PFSK-1 (cell line): ENCODE results near the gene TCF21.

Experiments used
- FOXP2 ChIP-seq: optimal IDR thresholded peaks from 2 replicates; pipeline ENCODE3; 2011; ENCODE audit warnings: borderline replicate concordance, control low read depth, inconsistent platforms; ENCODE audit not compliant: insufficient read depth; ENCODE audit errors: extremely low read length, extremely low read depth
- POLR2AphosphoS5 ChIP-seq: IDR thresholded peaks from 2 replicates; pipeline ENCODE4 v1.6.1; 2012; ENCODE audit warnings: low read depth, mild to moderate bottlenecking, control low read depth, low read length, moderate library complexity
- SIN3A ChIP-seq: IDR thresholded peaks from 2 replicates; pipeline ENCODE4 v1.6.1; 2012; ENCODE audit warnings: mild to moderate bottlenecking, low read length, moderate library complexity, borderline replicate concordance; ENCODE audit not compliant: insufficient read depth
- TAF1 ChIP-seq: IDR thresholded peaks from 2 replicates; pipeline ENCODE4 v1.6.1; 2012; ENCODE audit warnings: low read length, control low read depth, borderline replicate concordance; ENCODE audit not compliant: insufficient read depth
- TF ChIP-seq, protein P1 (sequence below), 2 experiments: IDR thresholded peaks; 2 replicates each; pipeline versions ENCODE4 v1.6.1 to v1.8.0; 2011 to 2012; ENCODE audit warnings: low read depth in 2 of 2, low read length in 2 of 2, control low read depth in 1 of 2, inconsistent platforms in 1 of 2, mild to moderate bottlenecking in 1 of 2, moderate library complexity in 1 of 2; ENCODE audit not compliant: insufficient read depth in 1 of 2

TCF21 gene

DNA sequence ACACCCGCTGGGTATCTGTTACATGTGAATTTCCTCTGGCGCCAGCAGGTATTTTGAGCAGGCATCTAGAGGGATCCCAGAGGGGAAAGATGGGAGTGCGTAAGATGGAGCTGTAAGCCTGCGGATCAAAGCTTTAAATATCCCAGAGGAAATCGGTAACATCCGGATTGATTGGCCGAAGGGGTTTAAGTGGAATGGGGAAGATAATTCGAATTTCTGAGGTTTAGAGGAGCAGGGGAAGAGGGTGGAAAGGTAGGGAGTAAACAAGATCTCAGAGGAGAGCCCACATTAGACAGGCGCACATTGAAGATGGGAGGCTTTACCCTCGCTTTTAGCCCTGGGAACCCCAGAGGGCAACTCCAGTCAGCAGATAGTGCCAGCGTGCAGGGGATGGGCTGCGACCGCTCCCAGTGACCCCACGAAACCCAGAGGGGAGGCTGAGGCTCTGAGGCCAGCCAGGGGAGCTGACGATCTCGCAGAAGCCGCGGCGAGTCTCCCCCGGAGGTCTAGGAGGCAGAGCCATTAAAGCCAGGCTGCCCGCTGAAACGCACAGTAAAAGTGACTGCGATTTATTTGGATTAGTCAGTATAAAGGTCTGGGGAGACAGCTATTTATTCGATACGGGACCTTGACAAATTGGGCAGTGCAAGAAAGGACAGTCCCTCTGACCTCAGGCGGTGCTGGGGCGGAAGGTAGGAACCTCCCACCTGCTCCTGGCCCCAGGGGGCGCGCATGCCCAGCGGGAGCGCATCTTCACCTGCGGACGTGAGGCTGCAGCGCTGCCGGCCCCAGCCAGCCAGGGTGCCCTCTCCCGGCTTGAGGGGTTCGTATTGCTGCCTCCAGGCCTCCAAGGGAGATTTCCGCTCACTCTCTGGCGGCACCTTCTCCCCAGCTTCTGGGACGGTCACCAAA, 34.3 kb upstream of the TCF21 start:
- TF ChIP-seq FOXP2 (no peak), TAF1 (no peak), POLR2AphosphoS5 (no peak), SIN3A (no peak)
- TF ChIP-seq, protein P1, sequence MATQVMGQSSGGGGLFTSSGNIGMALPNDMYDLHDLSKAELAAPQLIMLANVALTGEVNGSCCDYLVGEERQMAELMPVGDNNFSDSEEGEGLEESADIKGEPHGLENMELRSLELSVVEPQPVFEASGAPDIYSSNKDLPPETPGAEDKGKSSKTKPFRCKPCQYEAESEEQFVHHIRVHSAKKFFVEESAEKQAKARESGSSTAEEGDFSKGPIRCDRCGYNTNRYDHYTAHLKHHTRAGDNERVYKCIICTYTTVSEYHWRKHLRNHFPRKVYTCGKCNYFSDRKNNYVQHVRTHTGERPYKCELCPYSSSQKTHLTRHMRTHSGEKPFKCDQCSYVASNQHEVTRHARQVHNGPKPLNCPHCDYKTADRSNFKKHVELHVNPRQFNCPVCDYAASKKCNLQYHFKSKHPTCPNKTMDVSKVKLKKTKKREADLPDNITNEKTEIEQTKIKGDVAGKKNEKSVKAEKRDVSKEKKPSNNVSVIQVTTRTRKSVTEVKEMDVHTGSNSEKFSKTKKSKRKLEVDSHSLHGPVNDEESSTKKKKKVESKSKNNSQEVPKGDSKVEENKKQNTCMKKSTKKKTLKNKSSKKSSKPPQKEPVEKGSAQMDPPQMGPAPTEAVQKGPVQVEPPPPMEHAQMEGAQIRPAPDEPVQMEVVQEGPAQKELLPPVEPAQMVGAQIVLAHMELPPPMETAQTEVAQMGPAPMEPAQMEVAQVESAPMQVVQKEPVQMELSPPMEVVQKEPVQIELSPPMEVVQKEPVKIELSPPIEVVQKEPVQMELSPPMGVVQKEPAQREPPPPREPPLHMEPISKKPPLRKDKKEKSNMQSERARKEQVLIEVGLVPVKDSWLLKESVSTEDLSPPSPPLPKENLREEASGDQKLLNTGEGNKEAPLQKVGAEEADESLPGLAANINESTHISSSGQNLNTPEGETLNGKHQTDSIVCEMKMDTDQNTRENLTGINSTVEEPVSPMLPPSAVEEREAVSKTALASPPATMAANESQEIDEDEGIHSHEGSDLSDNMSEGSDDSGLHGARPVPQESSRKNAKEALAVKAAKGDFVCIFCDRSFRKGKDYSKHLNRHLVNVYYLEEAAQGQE (IDR thresholded peaks at IDR 0.05; ENCODE audit: insufficient read depth in 1 of 2, low read depth in 2 of 2, low read length in 2 of 2): no peak

DNA sequence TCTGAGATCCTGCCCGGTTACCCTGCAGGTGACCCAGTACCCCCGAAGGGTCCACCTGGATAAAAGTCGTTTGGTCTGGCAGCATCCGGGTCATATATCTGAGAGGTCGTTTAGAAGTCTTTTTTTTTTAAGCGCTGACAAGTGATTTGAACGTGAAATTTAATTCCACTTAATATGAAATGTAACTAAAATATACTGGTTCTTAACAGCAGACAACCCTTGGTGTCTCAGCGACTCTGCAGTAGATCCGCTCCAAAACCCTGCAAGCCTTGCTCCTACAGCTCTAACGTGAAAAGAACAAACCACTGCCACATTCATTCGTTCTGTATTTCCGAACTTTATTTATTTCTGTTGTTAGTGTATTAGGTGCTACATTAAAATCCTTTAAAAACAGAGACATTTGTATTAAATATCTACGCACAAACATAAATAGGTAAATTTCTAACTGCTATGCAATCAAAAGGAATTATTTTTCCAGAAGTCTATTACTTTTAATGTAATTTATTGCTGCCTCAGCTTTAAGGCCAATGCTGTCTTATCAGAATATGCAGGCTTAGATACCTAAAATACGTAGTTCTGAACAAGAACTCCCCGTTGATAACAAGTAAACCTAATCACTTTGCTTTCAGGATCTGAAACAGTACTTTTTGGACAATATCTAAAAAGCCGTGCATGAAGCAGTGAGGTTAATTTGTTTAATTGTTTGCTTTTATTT, 33.5 kb upstream of the TCF21 start:
- TF ChIP-seq FOXP2 (no peak), SIN3A (no peak), POLR2AphosphoS5 (no peak)

DNA sequence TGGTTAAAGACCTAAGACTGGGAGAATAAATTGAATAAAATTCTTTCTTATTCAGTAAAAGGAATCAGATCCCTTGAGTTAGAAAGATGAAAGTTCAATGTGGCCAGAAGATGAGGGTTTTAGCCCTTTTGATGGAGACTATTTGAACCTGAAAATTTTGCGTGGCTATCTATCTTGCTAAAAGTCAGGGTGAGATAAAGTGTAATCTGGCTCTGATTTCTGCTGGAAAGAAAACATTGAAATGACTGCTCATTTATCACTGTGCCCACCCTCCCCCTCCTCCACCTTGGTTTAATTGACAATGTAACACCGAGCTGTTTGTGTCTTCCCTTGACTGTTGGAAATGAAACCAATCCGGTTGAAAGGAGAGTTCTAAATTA, 32.9 kb upstream of the TCF21 start:
- no peak for TF ChIP-seq SIN3A
- no peak for TF ChIP-seq FOXP2
- TF ChIP-seq TAF1: no peak
- TF ChIP-seq POLR2AphosphoS5: no peak
- TF ChIP-seq, protein P1 (IDR thresholded peaks at IDR 0.05; ENCODE audit: insufficient read depth in 1 of 2, low read depth in 2 of 2, low read length in 2 of 2): no peak

DNA sequence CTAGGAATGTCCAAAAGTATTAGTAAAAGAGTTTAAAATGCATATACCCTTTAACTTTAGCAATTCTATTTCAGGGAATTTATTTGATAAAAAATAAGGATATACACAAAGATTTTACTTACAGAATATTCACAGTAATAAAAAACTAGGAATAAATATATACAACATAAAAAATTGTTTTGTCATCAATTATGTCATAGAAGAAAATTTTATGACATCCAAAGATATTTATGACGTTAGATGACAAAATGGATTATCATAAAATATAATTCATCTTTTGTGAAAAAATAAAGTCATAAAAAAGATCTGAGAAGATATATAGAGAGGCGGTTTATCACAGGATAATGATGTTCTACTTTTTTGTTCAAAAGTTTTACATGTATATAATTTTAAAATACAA, 32.0 kb upstream of the TCF21 start:
- no peak for TF ChIP-seq TAF1
- no peak for TF ChIP-seq POLR2AphosphoS5
- no peak for TF ChIP-seq FOXP2
- no peak for TF ChIP-seq SIN3A
- TF ChIP-seq, protein P1 (IDR thresholded peaks at IDR 0.05; ENCODE audit: insufficient read depth in 1 of 2, low read depth in 2 of 2, low read length in 2 of 2): no peak

DNA sequence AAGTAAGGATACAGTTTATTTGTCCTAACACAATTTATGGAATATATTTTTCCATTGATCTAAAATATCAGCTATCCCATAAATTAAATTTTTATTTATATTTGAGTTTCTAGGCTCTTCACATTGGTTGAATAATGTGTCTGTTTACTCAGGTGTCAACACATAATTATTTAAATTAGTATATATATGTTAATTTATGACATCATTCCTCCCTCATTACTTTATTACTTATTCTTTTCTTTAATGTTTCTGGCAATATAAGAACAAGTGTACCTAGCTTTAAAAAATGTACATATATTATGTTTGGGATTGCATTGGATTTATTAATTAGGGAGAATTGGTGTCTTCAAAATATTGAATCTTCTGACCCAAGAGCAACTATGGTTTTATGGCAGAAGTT, 31.2 kb upstream of the TCF21 start:
- TF ChIP-seq FOXP2 (no peak), POLR2AphosphoS5 (no peak)

DNA sequence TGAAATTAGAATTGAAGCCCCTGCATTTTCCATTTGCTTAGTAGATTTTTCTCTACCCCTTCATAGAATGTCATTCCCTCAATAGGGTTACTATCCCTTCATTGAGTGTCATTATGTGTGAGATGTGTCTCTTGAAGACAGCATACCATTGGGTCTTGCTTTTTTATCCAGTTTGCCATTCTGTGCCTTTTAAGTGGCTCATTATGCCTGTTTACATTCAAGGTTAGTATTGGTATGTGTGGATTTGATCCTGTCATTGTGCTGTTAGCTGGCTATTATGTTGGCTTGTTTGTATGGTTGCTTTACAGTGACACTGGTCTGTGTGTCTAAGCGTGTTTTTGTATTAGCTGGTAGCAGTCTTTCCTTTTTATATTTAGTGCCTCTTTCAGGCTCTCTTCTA, 25.7 kb upstream of the TCF21 start:
- no peak for TF ChIP-seq TAF1
- TF ChIP-seq POLR2AphosphoS5: no peak
- no peak for TF ChIP-seq SIN3A
- TF ChIP-seq FOXP2: no peak
- TF ChIP-seq, protein P1 (IDR thresholded peaks at IDR 0.05; ENCODE audit: insufficient read depth in 1 of 2, low read depth in 2 of 2, low read length in 2 of 2): no peak
